Fibroblast of lung (primary cell): ENCODE data around the gene DAPK3. TPM values are rescaled to one million over a fixed set of nuclear protein-coding genes. Genes with fewer than 3 reads are reported as not detected.
"Not testable (repeated sequence)": the region's sequence is repeated elsewhere in the genome, so short reads cannot be mapped to it uniquely, and the experiment has no call there.

Source experiments
- DNase-seq, 2 donors: peaks; one replicate each; pipeline versions ENCODE4 v3.0.0 to v3.0.0-alpha.2; 2010; ENCODE audit warnings: low read depth in 2 of 2
- H2AFZ ChIP-seq: 2 replicates; pipeline ENCODE4 v1.5.1; 2012; ENCODE audit warnings: low read length, control low read depth, inconsistent platforms
- H3K27ac ChIP-seq: 2 replicates; pipeline ENCODE4 v1.5.1; 2011; ENCODE audit warnings: low read length, control low read depth; ENCODE audit not compliant: insufficient read depth
- H3K27me3 ChIP-seq: 2 replicates; pipeline ENCODE4 v1.5.1; 2011; ENCODE audit warnings: mild to moderate bottlenecking, low read length; ENCODE audit not compliant: control insufficient read depth, insufficient read depth
- H3K36me3 ChIP-seq: 2 replicates; pipeline ENCODE4 v1.5.1; 2011; ENCODE audit warnings: low read length; ENCODE audit not compliant: control insufficient read depth, insufficient read depth
- H3K4me1 ChIP-seq: 2 replicates; pipeline ENCODE4 v1.5.1; 2011; ENCODE audit warnings: low read length; ENCODE audit not compliant: control insufficient read depth, insufficient read depth; ENCODE audit errors: extremely low read depth
- H3K4me2 ChIP-seq: 2 replicates; pipeline ENCODE4 v1.5.1; 2011; ENCODE audit warnings: low read length, control low read depth; ENCODE audit not compliant: insufficient read depth; ENCODE audit errors: extremely low read depth
- H3K4me3 ChIP-seq, 4 experiments: fragments of 200-600 bp in 1 of 4; sonication (generic) in 1 of 4; replicated peaks in 1 of 4; 2 replicates each; pipeline ENCODE4 v1.5.1; 2011 to 2016; ENCODE audit warnings: low read length in 4 of 4, low read depth in 3 of 4, mild to moderate bottlenecking in 3 of 4, control low read depth in 2 of 4, inconsistent platforms in 1 of 4, mixed read lengths in 1 of 4; ENCODE audit not compliant: insufficient read depth in 1 of 4; ENCODE audit errors: control extremely low read depth in 1 of 4
- H3K79me2 ChIP-seq: 2 replicates; pipeline ENCODE4 v1.5.1; 2012; ENCODE audit warnings: mild to moderate bottlenecking, low read length, inconsistent platforms; ENCODE audit not compliant: control insufficient read depth, insufficient read depth
- H3K9ac ChIP-seq: 2 replicates; pipeline ENCODE4 v1.5.1; 2011; ENCODE audit warnings: mild to moderate bottlenecking, low read length, control low read depth; ENCODE audit not compliant: insufficient read depth
- H3K9me3 ChIP-seq: 2 replicates; pipeline ENCODE4 v1.5.1; 2012; ENCODE audit warnings: low read depth, low read length; ENCODE audit not compliant: control insufficient read depth, insufficient read depth
- H4K20me1 ChIP-seq: 2 replicates; pipeline ENCODE4 v1.5.1; 2011; ENCODE audit warnings: low read length; ENCODE audit not compliant: control insufficient read depth, insufficient read depth; ENCODE audit errors: extremely low read depth
- EZH2 ChIP-seq: IDR thresholded peaks from 2 replicates; pipeline ENCODE4 v1.5.1; 2012; ENCODE audit warnings: low read length, control low read depth, mild to moderate bottlenecking; ENCODE audit errors: missing control alignments
- polyA plus RNA-seq, 2 donors: library from polyadenylated mRNA; depleted of rRNA in 1 of 2; stranded (reverse) in 1 of 2; unstranded in 1 of 2; fragments of >200 nt; gene quantifications; 2 replicates each; pipeline ENCODE4 v1.2.1, GENCODE V29; 2011 to 2012; ENCODE audit warnings: missing spikeins in 1 of 2
- total RNA-seq: library from RNA; depleted of rRNA; stranded (reverse); fragments of >200 nt; gene quantifications from 2 replicates; pipeline ENCODE4 v1.2.1, GENCODE V29; 2014
- TF ChIP-seq, protein P1 (sequence below), 2 donors: IDR thresholded peaks in 1 of 2; conservative IDR thresholded peaks in 1 of 2; 1 replicate in 1 of 2; 2 replicates in 1 of 2; pipeline ENCODE4 v1.5.1; 2011 to 2012; ENCODE audit warnings: low read length in 2 of 2, control low read depth in 1 of 2, inconsistent platforms in 1 of 2, low read depth in 1 of 2, mild to moderate bottlenecking in 1 of 2

DAPK3 gene
- total and polyA plus RNA-seq, 2 donors (not counting 1 experiment from before 2014, with no cell fraction given), result 69.8 to 114 TPM

GRCh38 chr19:3949997-3950859 lies 20.7 kb downstream of the DAPK3 start:
- Histone ChIP-seq H3K4me1 (peaks cover 6% of the 10 kb centered on the region), H2AFZ (no peak overlapping the region), H3K4me2 (no peak overlapping the region), H3K79me2 (no peaks in the 10 kb centered on the region), H3K9ac (no peak overlapping the region), H3K27me3 (no peaks in the 10 kb centered on the region), H3K9me3 (no peaks in the 10 kb centered on the region), H3K27ac (no peak overlapping the region), H4K20me1 (no peaks in the 10 kb centered on the region), H3K36me3 (no peaks in the 10 kb centered on the region), H3K4me3 (no peak overlapping the region)
- TF ChIP-seq, protein P1, sequence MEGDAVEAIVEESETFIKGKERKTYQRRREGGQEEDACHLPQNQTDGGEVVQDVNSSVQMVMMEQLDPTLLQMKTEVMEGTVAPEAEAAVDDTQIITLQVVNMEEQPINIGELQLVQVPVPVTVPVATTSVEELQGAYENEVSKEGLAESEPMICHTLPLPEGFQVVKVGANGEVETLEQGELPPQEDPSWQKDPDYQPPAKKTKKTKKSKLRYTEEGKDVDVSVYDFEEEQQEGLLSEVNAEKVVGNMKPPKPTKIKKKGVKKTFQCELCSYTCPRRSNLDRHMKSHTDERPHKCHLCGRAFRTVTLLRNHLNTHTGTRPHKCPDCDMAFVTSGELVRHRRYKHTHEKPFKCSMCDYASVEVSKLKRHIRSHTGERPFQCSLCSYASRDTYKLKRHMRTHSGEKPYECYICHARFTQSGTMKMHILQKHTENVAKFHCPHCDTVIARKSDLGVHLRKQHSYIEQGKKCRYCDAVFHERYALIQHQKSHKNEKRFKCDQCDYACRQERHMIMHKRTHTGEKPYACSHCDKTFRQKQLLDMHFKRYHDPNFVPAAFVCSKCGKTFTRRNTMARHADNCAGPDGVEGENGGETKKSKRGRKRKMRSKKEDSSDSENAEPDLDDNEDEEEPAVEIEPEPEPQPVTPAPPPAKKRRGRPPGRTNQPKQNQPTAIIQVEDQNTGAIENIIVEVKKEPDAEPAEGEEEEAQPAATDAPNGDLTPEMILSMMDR (conservative IDR thresholded peaks at IDR 0.05 in 1 of 2, IDR thresholded peaks at IDR 0.05 in 1 of 2; ENCODE audit: low read depth in 1 of 2, low read length in 2 of 2), result no peak
- TF ChIP-seq EZH2, result no peak
- no peak for DNase-seq

DNA sequence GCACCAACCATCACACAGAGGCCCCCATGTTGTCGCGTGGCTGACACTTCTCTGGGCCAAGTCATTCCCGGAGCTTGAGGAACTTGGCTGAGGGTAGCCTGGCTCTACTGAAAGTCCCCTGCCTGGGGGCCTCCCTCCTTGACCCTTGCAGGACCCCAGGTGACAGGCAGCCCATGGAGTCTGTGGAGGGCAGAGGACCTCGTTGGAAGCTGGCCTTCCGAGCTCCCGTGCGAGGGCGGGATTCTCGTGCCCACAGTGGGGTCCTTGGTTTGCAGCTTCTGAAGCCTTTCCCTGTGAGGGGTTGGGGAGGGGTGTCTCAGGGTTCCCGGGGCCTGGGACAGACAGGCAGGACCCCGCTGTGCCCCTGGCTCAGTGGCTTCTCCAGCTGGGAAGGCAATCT lies 21.6 kb downstream of the DAPK3 start:
- H2AFZ ChIP-seq, result no peak overlapping the region
- no peak overlapping the region for H3K9ac ChIP-seq
- no peaks in the 10 kb centered on the region for H3K9me3 ChIP-seq
- no peaks in the 10 kb centered on the region for H3K79me2 ChIP-seq
- no peaks in the 10 kb centered on the region for H3K27me3 ChIP-seq
- H3K36me3 ChIP-seq, result no peaks in the 10 kb centered on the region
- H3K4me3 ChIP-seq, result no peak overlapping the region
- TF ChIP-seq, protein P1 (conservative IDR thresholded peaks at IDR 0.05 in 1 of 2, IDR thresholded peaks at IDR 0.05 in 1 of 2; ENCODE audit: low read depth in 1 of 2, low read length in 2 of 2), result no peak
- no peak for TF ChIP-seq EZH2
- peaks cover 6% of the 10 kb centered on the region for H3K4me1 ChIP-seq
- H3K27ac ChIP-seq, result no peak overlapping the region
- no peaks in the 10 kb centered on the region for H4K20me1 ChIP-seq
- no peak for DNase-seq
- H3K4me2 ChIP-seq, result no peak overlapping the region

- not testable (repeated sequence) for DNase-seq, H3K27ac ChIP-seq, H3K9me3 ChIP-seq, H3K4me1 ChIP-seq, H3K27me3 ChIP-seq, H3K4me2 ChIP-seq, H3K4me3 ChIP-seq, H3K79me2 ChIP-seq, H3K9ac ChIP-seq, H2AFZ ChIP-seq, H3K36me3 ChIP-seq, H4K20me1 ChIP-seq
These were observed 23.5 kb downstream of the DAPK3 start for GRCh38 chr19:3947316-3947933.
